GM19025 (cell line): ENCODE results near the gene TRPM2.
"Not testable (repeated sequence)": the region's sequence is repeated elsewhere in the genome, so short reads cannot be mapped to it uniquely, and the experiment has no call there.

Experiments
- ATAC-seq: cut with Tn5 transposase; IDR thresholded peaks from one replicate; pipeline ENCODE4 v1.9.1; 2021; ENCODE audit warnings: mild to moderate bottlenecking, low read depth, moderate library complexity; ENCODE audit not compliant: unreplicated experiment

Gene TRPM2

DNA sequence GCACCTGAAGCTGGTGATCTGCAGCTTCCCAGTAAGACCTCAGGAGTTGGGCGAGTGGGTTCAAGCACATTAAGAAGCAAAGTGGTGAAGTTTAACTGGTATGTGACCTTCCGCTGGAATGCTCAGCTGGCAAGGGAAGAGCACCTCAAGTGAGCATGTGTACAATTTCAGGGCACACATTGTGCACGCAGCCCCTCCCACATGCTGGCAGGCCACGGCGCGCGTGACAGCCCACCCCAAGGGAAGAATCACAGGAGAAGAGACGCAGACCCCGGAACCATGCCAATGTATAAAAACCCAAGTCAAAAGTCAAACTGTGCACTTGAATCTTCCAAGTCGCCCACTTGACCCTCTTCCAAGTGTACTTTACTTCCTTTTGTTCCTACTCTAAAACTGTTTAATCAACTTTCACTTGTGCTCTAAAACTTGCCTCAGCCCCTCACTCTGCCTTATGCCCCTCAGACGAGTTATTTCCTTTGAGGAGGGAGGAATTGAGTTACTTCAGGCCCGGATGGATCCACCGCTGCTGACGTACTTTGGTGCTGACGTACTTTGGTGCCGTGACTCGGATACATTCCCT is 121.9 kb downstream of the TRPM2 start:
- ATAC-seq = no peak

GRCh38 chr21:44477131-44477530 is 123.7 kb downstream of the TRPM2 start:
- ATAC-seq = no peak

GRCh38 chr21:44477712-44478111 is 124.3 kb downstream of the TRPM2 start:
- no peak for ATAC-seq

GRCh38 chr21:44478124-44478800 is 124.8 kb downstream of the TRPM2 start:
- no peak for ATAC-seq

GRCh38 chr21:44478801-44479167 is 125.4 kb downstream of the TRPM2 start:
- ATAC-seq = no peak

GRCh38 chr21:44479556-44480199 is 126.3 kb downstream of the TRPM2 start:
- not testable (repeated sequence) for ATAC-seq

GRCh38 chr21:44480200-44481053 is 127.0 kb downstream of the TRPM2 start:
- ATAC-seq = no peak

GRCh38 chr21:44482581-44483287 is 129.3 kb downstream of the TRPM2 start:
- ATAC-seq = no peak

DNA sequence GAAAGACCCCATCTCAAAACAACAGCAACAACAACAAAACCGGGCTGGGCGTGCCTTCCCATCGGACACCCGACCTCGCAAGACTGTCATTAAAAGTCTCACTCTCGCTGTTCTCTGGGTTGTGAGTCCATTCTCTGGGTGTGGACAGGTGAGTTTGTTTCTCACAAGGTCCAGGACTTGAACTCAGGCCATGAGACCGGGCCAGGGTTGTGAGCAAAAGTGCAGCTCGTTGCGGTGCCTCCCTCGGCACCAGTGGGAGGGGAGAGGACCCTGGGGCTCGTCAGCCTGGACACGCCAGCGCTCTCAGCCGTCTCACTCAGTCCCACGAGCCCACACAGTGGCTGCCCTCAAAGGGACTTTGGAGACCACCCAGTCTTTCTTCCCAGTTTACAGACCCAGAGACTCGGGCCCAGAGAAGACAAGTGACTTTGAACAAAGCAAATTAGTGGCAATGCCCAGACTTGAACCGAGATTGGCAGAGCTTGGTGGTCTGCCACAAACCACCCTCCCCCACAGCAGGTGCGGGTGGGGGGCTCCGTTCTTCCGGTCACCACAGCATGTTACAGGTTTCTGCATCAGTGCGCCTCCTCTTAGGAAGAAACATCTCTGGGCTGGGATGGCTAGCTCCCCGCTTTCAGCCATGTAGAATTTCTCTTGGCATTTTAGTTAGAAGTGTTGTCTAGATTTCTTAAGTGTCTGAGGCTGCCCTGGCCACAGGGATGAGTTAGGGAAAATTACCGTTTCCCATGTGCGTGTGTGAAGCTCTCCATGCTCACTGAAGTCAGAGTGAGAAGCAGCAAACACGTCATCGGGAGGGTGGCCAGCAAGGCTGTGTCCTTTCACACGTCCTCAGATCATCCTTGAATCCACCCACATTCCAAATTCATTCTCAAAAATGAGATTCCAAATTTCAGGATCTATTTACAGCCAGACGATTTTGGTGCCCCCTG is 130.1 kb downstream of the TRPM2 start:
- ATAC-seq = no peak

- no peak for ATAC-seq
These were observed 131.3 kb downstream of the TRPM2 start for GRCh38 chr21:44484498-44485253.

GRCh38 chr21:44485254-44485793 is 131.9 kb downstream of the TRPM2 start:
- ATAC-seq = no peak

DNA sequence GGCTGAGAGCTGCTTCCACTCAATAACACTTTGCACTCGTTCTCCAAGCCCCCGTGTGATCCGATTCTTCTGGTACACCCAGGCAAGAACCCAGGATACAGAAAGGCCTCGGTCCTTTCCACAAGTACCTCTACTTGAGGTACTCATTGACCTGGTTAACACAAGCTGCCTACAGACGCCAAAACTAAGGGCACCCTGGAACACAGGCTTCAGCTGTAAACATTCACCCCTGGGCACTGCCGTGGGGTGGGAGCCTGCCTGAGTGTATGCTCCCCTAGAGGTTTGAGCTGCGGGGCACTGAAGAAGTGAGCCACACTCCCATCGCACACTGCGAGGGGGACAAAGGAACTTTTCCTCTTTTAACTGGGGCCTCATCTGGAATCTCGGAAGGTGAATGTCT is 132.4 kb downstream of the TRPM2 start:
- ATAC-seq = no peak

DNA sequence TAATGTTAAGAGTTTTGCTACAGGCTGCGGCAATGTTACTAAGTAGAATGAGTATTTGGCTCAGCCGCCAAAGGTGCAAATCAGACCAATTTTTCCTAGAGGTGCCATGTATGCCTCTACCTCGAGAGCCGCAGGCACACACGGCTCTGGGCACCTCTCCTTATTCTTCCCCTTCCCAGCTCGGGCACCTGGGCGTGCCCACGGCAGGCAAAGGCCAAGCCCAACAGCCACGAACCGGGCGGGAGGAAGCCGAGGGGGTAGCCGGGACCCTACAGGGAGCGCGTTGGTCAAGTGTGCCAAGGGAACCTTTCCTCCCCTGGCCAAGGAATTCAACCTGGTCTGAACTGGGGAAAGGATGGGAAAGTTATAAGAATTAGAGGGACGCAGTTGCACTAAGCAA is 132.9 kb downstream of the TRPM2 start:
- ATAC-seq = no peak

DNA sequence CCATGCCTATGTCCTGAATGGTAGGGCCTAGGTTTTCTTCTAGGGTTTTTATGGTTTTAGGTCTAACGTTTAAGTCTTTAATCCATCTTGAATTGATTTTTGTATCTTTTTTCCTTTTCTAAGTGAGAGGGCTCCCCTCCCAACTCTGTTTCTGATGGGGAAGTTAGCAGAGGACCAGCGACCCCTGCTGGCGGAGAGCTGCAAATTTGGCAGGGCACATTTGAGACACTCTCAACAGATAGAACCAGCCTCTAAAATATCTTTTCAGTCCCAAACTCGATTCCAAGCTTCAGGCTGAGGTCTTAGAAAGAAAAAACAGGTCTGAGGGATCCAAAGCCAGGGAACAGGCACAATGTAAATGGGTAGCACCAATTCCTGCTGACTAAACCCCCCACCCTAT is 134.4 kb downstream of the TRPM2 start:
- ATAC-seq = no peak

GRCh38 chr21:44489962-44490361 is 136.5 kb downstream of the TRPM2 start:
- ATAC-seq = no peak

DNA sequence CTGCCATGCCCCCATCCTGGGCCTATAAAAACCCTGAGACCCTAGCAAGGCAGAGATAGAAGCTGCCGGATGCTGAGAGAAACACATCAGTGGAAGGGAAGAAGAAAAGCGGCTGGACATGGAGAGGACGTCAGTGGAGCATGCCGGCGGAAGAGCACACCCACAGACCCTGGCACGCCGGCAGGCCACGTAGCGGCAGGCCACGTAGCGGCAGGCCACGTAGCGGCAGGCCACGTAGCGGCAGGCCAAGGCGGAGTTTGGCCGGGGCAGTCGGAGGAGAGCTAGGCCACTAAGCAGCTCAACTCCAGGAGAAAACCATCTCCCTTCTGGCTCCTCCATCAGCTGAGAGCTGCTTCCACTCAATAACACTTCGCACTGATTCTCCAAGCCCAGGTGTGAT is 137.0 kb downstream of the TRPM2 start:
- no peak for ATAC-seq

DNA sequence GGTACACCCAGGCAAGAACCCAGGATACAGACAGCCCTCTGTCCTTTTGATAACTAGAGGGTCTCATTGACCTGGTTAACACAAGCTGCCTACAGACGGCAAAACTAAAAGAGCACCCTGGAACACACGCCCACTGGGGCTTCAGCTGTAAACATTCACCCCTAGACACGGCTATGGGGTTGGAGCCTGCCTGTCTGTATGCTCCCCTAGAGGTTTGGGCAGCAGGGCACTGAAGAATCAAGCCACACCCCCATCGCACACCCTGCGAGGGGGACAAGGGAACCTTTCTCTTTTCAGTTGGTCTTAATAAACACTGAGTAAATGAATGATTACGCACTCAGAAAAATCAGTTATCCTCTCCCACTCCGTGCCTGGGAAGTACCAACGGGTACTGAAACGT is 137.4 kb downstream of the TRPM2 start:
- ATAC-seq = no peak
